DMS153 (cell line): ENCODE measurements around the gene PLCG2.
"Not testable (repeated sequence)": the region's sequence is repeated elsewhere in the genome, so short reads cannot be mapped to it uniquely, and the experiment has no call there.

Experiments
- DNase-seq: peaks from one replicate; lab custom pipeline; 2025; lab: John Stamatoyannopoulos, UW

PLCG2 gene

DNA sequence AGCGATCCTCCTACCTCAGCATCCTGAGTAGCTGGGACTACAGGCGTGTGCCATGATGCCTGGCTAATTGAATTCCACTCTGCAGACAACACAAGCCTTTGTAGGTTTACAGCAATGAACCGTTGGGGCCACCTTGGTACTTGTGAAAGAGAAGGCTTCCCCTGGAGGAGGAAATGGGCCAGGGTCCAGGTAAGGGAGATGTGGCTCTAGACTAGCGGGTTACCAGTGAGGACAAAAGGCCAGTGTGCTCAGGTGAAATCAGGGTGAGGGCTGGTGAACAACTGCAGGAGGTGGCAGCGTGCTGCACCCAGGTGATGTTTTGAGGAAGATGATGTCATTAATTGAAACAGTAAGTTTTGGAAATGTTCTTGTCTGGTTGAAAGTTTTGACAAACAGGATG is 225.5 kb downstream of the PLCG2 start:
- no peak for DNase-seq

DNA sequence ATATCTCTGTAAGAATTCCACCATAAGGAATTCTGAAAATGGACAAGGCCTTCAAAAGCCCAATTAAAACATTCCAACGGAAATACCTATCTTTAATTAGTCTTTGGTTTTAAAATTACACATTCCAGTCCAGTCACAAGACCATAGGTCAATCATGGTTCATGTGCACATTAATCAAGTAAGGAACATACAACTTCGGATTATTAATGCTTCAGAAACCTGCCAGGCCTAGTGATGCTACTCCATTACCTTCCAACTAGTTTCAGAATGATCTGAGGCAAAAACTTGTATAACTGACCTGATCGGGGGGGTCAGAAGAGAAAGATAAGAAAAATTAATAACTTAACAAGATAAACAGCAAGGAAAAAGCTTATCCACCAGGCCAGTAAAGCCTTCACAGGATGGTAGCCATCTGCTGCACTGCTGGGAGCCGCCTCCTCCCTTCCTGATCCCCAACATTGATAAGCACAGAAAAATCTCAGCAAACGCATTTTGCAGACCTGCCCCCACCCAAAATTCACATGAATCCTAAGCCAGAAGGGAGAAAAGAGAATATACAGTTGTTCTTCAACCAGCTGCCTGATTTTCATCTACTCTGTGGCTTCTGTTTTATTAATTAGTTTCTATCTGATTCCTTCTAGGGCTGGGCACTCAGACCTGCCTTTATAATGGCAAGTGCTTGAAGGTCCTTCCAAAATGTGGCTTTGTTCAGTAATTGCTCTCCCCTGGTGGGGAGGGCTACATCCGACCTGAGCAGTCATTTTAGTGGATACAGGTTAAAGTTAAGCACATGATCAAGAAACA is 226.1 kb downstream of the PLCG2 start:
- DNase-seq: no peak

DNA sequence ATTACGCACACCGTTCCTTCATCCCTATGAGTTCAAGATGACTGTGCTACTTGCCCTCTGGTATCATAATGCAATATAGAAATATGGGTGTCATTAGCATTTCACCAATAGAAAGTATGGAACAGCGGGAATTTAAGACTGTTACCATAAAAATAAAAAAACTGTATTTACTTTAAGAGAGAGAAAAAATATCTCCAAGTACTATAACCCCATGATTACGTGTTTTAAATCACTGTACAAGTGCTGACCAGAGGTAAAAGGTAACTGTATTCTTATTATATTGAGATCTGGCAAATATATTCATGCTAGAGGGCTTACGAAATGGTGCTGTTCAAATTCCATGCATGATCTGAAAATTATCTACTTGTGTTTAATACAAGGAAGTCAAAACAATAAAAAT is 226.9 kb downstream of the PLCG2 start:
- no peak for DNase-seq

- no peak for DNase-seq
Measured at GRCh38 chr16:82007189-82007588, 228.1 kb downstream of the PLCG2 start.

DNA sequence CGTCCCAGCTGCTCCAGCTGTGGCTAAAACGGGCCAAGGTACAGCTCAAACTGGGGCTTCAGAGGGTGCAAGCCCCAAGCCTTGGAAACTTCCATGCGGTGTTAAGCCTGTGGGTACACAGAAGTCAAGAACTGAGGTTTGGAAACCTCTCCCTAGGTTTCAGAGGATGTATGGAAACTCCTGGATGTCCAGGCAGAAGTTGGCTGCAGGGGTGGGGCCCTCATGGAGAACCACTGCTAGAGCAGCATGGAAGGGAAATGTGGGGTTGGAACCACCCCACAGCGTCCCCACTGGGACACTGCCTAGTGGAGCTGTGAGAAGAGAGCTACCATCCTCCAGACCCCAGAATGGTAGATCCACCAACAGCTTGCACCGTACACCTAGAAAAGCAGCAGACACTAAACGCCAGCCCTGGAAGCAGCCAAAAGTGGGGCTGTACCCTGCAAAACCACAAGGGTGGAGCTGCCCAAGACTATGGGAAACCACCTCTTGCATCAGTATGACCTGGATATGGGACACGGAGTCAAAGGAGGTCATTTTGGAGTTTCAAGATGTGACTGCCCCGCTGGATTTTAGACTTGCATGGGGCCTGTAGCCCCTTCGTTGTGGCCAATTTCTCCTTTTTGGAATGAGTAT is 230.0 kb downstream of the PLCG2 start:
- no peak for DNase-seq

- not testable (repeated sequence) for DNase-seq
Measured at GRCh38 chr16:82009789-82010188, 230.7 kb downstream of the PLCG2 start.

- DNase-seq: no peak
Measured at GRCh38 chr16:82010649-82011048, 231.6 kb downstream of the PLCG2 start.

DNA sequence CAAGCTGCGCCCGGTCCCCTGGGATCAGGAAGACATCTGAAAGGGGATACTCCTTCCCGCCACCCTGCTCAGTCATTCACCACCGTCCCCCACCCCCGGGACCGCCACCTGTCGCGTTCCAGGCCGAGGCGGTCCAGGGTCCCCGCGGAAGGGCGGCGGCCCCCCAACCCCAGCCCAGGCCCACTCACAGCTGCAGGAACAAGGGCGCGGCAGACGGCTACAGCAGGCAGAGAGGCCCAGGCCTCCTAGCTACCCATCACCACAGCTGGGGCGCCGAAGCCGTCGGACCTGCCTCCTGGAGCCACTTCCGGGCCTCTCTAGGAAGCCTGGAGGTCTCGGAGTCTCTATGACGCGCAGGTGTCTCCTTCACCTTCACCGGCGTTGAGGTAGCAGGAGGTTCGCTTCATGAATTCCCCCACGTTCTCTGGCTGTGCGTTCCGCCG is 232.1 kb downstream of the PLCG2 start, which contains the start of gene SDR42E1:
SDR42E1 (minus strand) TSS at position 272 of the 443 bp plus-strand sequence. CDS start 10,612 bp downstream, outside the sequence.
- peak; percentile 85 for DNase-seq
